ENCODE measurements around the gene DNPEP. TPM values are rescaled to one million over a fixed set of nuclear protein-coding genes. Genes with fewer than 3 reads are reported as not detected.

The DNPEP gene
- total RNA-seq, 1 experiment from 2014 or later = 60.9 TPM

- no peak overlapping the region for H3T11ph ChIP-seq (ENCODE audit: low read length)
- H3K79me2 ChIP-seq (ENCODE audit: insufficient read depth, low read length) = no peaks in the 10 kb centered on the region
- H2BK12ac ChIP-seq (ENCODE audit: insufficient read length, low read depth, low read length) = no peak overlapping the region
- H3K4ac ChIP-seq (ENCODE audit: low read depth, low read length) = no peak overlapping the region
- no peak overlapping the region for H3K18ac ChIP-seq (ENCODE audit: insufficient read length, low read depth, low read length)
- no peak overlapping the region for H3K9ac ChIP-seq (ENCODE audit: extremely low read depth, insufficient read length, low read length)
- H4K91ac ChIP-seq (ENCODE audit: insufficient read length, low read depth, low read length) = no peak overlapping the region
- no peaks in the 10 kb centered on the region for H3K79me1 ChIP-seq (ENCODE audit: insufficient read depth, low read depth, low read length, poor library complexity, severe bottlenecking)
- no peak for TF ChIP-seq CTCF (conservative IDR thresholded peaks at IDR 0.05)
- no peak overlapping the region for H4K5ac ChIP-seq (ENCODE audit: insufficient read length, low read depth, low read length)
- H3K27ac ChIP-seq (ENCODE audit: insufficient read length, low read depth, low read length) = no peak overlapping the region
- H2BK20ac ChIP-seq (ENCODE audit: low read depth, low read length, poor library complexity, severe bottlenecking) = no peak overlapping the region
- H3K27ac Mint-ChIP-seq = no peak overlapping the region
- H3K27me3 Mint-ChIP-seq (ENCODE audit: low read depth) = peaks cover 11% of the 10 kb centered on the region
- H4K8ac ChIP-seq (replicated peaks; ENCODE audit: insufficient read length, low read depth, low read length) = no peak overlapping the region
- H3K9me3 Mint-ChIP-seq = no peaks in the 10 kb centered on the region; a peak in 1 of 5 replicates
- no peaks in the 10 kb centered on the region for H3K23me2 ChIP-seq (ENCODE audit: insufficient read length, low read depth, low read length, poor library complexity, severe bottlenecking)
- WGBS (ENCODE audit: extremely low coverage, insufficient read length, low lambda C conversion rate) = no CpG with 5 or more reads among the region's 6 CpGs
- no peaks in the 10 kb centered on the region for H3K27me3 ChIP-seq (ENCODE audit: insufficient read depth, low read length)
- no peak overlapping the region for H3K23ac ChIP-seq (ENCODE audit: insufficient read length, low read depth, low read length)
- H3K56ac ChIP-seq (ENCODE audit: insufficient read length, low read depth, low read length) = no peak overlapping the region
- no peak overlapping the region for H2BK5ac ChIP-seq (ENCODE audit: insufficient read length, low read length)
- no peak for DNase-seq
- H3K9me3 ChIP-seq (ENCODE audit: control insufficient read depth, low read depth, low read length) = no peaks in the 10 kb centered on the region
- H3K4me1 Mint-ChIP-seq = peaks cover 22 to 25% of the 10 kb centered on the region in 2 experiments
- H3K36me3 Mint-ChIP-seq (ENCODE audit: insufficient read depth in 1 of 3, low read depth in 3 of 3) = no peaks in the 10 kb centered on the region
- H2BK15ac ChIP-seq (ENCODE audit: low read depth, low read length) = no peak overlapping the region
- no peak overlapping the region for H3K4me3 Mint-ChIP-seq
- no peak overlapping the region for H2AK5ac ChIP-seq (ENCODE audit: insufficient read length, low read length)
- no peaks in the 10 kb centered on the region; the same call in 1 of the 2 replicates for H3K4me1 ChIP-seq (ENCODE audit: insufficient read depth, low read length)
- H3K4me2 ChIP-seq (ENCODE audit: insufficient read depth, insufficient read length, low read length) = no peak overlapping the region
- H2AFZ ChIP-seq (ENCODE audit: low read length) = no peak overlapping the region
- H3K14ac ChIP-seq (ENCODE audit: insufficient read depth, low read length) = no peak overlapping the region
- H4K20me1 ChIP-seq (ENCODE audit: control insufficient read depth, insufficient read depth, insufficient read length) = no peaks in the 10 kb centered on the region
- H2BK120ac ChIP-seq (ENCODE audit: low read depth, low read length, poor library complexity, severe bottlenecking) = no peak overlapping the region
Observed at GRCh38 chr2:219396863-219397457, 9.2 kb upstream of the DNPEP start.
